VCaP (cell line): ENCODE data around the gene MPZL1.
"Not testable (repeated sequence)": the region's sequence is repeated elsewhere in the genome, so short reads cannot be mapped to it uniquely, and the experiment has no call there.

Source experiments
- H3K27ac ChIP-seq: fragments of 450-650 bp; 2 replicates; pipeline ENCODE4 v1.5.1; 2017
- CTCF ChIP-seq: fragments of 450-650 bp; conservative IDR thresholded peaks from 2 replicates; pipeline ENCODE4 v1.5.1; 2017; ENCODE audit warnings: mild to moderate bottlenecking, moderate library complexity

MPZL1 gene

GRCh38 chr1:167734841-167735240 is 13.1 kb downstream of the MPZL1 start:
- no peak overlapping the region for H3K27ac ChIP-seq
- no peak for TF ChIP-seq CTCF

DNA sequence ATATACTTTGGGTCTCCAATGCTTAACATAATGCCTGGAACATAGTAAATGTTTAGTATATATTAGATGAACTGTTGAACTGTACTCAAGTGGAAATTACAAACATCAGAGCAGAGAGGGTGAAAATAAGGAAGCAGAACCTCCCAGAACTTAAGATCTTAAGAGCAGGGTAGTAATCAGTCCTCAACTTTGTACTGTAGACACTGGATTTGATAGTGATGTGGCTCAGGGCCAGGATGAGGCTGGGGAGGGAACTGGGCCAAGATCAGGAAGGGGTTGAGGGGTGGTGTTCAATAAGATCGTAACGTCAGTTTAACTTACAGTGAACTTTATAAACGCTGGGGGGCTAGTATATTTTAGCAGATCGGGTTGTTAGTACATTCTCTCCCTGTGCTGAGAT is 15.4 kb downstream of the MPZL1 start:
- no peak for TF ChIP-seq CTCF
- no peak overlapping the region for H3K27ac ChIP-seq

DNA sequence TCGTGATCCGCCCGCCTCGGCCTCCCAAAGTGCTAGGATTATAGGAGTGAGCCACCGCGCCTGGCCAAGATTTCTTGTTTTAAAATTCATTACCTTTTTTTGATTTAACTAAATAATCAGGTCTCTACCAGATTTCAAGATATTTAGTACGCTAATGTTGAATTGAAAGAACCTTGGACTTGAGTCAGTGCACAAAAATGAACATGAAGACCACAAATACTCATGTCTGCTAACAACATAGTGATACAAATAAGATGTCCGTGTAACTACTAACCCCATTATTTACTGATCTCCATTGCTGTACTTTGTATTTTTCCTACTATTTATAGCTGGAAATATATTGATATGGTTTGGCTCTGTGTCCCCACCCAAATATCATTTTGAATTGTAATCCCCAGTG is 16.4 kb downstream of the MPZL1 start:
- no peak for TF ChIP-seq CTCF
- no peak overlapping the region for H3K27ac ChIP-seq

- no peak overlapping the region for H3K27ac ChIP-seq
- TF ChIP-seq CTCF, result no peak
Observed at GRCh38 chr1:167739752-167740151, 18.0 kb downstream of the MPZL1 start.

GRCh38 chr1:167741103-167741502 is 19.3 kb downstream of the MPZL1 start:
- not testable (repeated sequence) for H3K27ac ChIP-seq

DNA sequence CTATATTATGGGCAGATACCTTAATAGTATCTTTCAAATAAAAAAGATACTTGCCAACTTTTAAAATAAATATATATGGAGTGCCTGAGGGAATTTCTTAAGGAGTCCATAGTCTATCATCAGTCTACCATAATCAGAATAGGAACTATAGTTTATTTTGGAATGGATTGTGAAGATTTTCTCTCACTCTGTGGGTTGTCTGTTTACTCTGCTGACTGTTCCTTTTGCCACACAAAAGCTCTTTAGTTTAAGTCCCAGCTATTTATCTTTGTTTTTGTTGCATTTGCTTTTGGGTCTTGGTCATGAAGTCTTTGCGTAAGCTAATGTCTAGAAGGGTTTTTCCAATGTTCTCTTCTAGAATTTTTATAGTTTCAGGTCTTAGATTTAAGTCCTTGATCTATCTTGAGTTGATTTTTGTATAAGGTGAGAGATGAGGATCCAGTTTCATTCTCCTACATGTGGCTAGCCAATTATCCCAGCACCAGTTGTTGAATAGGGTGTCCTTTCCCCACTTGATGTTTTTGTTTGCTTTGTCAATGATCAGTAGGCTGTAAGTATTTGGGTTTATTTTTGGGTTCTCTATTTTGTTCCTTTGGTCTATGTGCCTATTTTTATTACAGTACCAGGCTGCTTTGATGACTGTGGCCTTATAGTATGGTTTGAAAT is 20.7 kb downstream of the MPZL1 start:
- H3K27ac ChIP-seq, result not testable (repeated sequence)

- H3K27ac ChIP-seq, result no peak overlapping the region
- no peak for TF ChIP-seq CTCF
Observed at GRCh38 chr1:167744901-167745300, 23.1 kb downstream of the MPZL1 start.

GRCh38 chr1:167746013-167746672 is 24.4 kb downstream of the MPZL1 start:
- H3K27ac ChIP-seq, result no peak overlapping the region
- no peak for TF ChIP-seq CTCF
